GM18868 (cell line): ENCODE data around the gene BPGM.
"Not testable (repeated sequence)": the region's sequence is repeated elsewhere in the genome, so short reads cannot be mapped to it uniquely, and the experiment has no call there.

Experiments
- ATAC-seq: cut with Tn5 transposase; IDR thresholded peaks from one replicate; pipeline ENCODE4 v1.9.1; 2021; ENCODE audit warnings: mild to moderate bottlenecking, moderate library complexity; ENCODE audit not compliant: unreplicated experiment

Gene BPGM

GRCh38 chr7:134662166-134662870, 15.7 kb downstream of the BPGM start:
- no peak for ATAC-seq

- ATAC-seq, result no peak
These were observed 16.2 kb downstream of the BPGM start for GRCh38 chr7:134662871-134663205.

- ATAC-seq, result not testable (repeated sequence)
These were observed 18.4 kb downstream of the BPGM start for GRCh38 chr7:134665045-134665444.

GRCh38 chr7:134667899-134668298, 21.2 kb downstream of the BPGM start:
- no peak for ATAC-seq

DNA sequence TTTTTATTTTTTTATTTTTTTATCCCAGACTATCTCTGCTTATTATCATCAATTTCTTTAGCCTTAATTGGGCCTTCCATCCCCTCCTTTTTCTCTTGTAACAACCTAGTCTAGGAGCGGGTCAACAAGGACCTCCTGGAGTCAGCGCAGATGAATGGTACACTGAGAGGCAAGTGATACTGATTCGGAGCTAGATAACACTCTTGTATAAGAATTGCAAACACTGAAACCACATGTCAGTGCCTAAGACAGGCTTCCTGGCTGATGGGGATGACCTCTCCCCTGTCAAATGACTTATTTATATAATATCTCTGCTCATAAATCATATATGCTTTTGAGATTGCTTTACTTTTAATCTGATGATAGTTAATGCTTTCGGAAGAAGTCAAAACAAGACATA, 22.7 kb downstream of the BPGM start:
- ATAC-seq, result no peak

DNA sequence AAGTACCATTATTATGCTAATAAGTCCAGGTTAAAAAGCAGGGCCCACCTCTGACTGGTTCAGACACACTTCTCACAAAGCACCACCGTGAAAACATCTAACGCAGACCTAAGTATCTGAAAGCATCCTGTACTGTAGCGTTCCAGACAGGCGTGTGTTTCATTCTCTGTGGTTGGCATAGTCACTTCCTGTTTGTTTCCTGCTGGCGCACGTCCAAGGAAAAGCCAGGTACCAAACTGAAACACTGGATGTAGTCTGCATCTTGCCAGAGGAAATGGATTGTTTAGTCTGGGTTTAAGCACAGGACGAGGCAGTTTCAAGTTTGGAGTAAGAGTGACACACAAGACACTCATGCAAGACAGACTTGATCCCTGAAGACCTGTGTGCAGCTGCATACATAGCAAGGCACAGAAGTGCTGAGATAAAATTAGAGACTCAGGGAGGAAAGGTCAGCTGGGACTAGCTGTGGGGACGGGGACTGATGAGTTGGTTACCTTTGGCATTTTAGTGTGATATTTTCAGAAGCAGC, 23.3 kb downstream of the BPGM start:
- peak; percentile 85 for ATAC-seq

DNA sequence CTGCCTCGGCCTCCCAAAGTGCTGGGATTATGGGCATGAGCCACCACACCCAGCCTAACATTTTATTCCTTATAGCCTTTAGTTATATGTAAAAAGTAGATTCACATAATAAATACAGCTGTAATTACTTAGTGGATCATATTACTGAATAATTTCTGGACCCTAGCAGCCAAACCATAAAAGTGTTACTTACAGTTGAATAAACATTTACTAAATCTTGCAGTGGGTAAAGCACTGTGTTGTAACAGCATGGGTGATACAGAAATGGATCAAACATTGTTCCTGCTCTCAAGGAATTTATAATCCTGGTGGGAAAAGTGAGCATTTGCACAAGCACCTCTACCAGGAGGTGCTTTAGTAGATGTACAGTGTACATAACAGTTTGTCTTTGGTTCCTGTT, 25.0 kb downstream of the BPGM start:
- no peak for ATAC-seq

DNA sequence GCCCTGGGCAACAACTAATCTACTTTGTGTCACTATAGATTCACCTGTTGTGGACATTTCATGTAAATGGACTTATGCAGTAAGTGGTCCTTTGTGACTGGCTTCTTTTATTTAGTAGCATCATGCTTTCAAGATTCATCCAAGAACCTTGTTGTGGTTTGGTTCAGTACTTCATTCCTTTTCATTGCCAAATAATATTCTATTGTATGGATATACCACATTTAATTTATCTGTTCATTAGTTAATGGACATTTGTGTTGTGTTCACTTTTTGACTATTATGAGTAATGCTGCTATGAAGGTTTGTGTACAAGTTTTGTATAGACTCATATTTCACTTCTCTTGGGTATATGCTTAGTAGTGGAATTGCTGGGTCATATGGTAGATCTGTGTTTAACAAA, 27.8 kb downstream of the BPGM start:
- no peak for ATAC-seq

- ATAC-seq, result no peak
These were observed 30.1 kb downstream of the BPGM start for GRCh38 chr7:134676743-134677142.

DNA sequence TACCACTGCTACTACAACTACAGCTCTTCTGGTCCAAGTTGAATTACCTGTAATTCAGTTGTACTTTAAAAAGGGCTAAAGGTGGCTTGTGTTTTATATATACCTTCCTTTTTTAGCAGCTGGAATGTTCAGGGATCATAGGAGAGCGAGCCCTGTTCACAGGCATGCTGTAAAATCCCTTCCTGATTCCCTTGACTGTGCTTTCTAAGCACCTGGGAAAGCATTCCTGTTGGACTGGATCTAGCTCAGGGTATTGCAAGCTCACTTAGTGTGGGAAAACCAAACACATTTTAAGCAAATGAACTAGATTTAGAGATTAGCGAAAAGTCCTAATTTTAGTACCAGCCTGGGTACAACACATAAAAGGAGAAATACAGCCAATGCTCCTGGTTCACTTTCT, 31.5 kb downstream of the BPGM start:
- ATAC-seq, result no peak

DNA sequence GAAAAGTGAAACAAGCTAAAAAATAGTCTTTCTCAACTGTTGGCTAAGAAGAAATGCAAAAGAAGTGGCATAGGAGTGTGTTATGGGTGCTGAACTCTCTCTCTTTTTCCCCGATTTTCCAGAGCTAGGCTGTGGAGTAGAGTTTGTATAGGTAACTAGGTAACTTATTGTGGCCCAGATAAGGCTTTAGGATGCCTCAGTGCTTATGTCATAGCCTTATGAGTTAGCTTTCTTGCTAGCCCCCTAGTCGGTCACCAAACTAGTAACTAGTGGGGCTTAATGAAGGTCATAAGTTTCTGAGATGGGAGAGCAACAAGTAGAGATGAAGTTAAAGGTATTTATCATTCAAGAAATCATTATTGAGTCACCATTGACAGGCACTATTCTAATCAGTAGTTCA, 32.4 kb downstream of the BPGM start:
- no peak for ATAC-seq

DNA sequence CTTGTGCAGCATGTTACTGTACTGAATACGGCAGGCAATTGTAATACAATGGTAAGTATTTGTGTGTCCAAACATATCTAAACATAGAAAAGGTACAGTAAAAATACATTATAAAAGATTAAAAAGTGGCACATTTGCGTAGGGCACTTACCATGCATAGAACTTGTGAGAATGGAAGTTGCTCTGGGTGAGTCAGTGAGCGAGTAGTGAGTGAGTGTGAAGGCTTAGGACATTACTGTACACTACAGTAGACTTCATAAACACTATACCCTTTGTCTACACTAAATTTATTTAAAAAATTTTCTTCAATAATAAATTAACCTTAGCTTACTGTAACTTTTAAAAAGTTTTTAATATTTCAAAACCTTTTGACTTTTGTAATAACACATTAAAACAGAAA, 37.5 kb downstream of the BPGM start:
- no peak for ATAC-seq

DNA sequence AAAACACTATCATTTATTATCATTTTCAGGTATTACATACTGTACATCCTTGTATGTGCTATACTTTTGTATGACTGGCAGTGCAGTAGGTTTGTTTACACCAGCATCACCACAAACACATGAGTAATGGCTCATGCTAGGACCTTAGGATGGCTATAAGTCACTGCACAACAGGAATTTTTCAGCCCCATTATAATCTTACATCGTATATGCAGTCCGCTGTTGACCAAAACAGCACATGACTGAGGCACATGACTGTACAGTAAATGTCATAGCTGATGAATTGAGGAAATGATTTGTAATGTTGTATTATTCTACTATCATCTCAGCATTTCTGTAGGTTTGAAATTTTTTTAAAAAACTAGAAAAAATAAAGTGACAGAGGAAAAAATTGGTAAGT, 38.6 kb downstream of the BPGM start:
- ATAC-seq, result no peak

DNA sequence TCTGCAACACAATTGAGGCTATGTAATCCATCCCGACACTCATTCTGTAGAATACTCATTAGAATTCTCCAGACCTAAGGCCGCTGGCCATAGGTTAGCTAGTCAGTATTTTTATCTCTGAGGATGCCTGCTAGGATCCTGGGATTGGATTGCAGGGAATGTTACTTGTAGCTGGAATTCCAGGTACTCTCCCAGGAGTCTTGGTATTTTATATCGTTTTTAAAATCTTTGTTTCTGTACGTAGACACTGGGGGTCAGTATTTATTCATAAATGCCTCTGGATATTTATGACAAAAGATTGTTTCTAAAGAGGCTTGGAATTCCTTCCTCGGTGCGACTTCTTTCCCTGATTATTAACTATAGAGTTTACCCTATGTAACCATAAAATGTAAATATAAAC, 40.1 kb downstream of the BPGM start:
- ATAC-seq, result no peak

DNA sequence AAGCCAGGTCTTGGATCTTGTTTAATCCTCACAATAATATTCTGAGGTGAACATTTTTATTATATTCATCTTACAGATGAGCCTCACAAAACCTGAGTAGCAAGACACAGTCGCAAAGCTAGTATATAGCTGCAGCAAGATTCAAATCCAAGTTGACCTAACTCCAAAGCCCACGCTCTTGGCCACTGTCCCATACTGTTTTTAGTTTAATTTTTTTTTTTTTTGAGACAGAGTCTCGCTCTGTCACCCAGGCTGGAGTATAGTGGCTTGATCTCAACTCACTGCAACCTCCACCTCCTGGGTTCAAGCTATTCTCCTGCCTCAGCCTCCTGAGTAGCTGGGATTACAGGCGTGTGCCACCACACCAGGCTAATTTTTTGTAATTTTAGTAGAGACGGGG, 42.9 kb downstream of the BPGM start:
- not testable (repeated sequence) for ATAC-seq

DNA sequence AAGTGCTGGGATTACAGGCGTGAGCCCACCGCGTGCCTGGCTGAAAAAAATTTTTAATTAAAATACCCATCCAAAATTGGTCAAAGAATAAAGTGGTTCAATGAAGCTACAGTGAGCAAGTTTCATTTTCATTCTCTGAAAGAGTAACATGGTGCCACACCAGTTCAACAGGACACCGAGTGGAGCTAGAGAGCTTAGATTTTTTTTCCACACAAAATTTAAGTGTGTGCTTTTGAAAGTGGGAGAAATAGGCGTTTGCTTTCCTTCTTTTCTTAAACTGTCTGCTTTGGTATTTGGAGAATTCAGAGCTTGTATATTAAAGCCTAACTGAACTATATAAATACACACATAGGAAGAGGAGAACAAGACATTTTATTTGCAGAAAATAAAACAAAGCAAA, 43.4 kb downstream of the BPGM start:
- ATAC-seq, result no peak

DNA sequence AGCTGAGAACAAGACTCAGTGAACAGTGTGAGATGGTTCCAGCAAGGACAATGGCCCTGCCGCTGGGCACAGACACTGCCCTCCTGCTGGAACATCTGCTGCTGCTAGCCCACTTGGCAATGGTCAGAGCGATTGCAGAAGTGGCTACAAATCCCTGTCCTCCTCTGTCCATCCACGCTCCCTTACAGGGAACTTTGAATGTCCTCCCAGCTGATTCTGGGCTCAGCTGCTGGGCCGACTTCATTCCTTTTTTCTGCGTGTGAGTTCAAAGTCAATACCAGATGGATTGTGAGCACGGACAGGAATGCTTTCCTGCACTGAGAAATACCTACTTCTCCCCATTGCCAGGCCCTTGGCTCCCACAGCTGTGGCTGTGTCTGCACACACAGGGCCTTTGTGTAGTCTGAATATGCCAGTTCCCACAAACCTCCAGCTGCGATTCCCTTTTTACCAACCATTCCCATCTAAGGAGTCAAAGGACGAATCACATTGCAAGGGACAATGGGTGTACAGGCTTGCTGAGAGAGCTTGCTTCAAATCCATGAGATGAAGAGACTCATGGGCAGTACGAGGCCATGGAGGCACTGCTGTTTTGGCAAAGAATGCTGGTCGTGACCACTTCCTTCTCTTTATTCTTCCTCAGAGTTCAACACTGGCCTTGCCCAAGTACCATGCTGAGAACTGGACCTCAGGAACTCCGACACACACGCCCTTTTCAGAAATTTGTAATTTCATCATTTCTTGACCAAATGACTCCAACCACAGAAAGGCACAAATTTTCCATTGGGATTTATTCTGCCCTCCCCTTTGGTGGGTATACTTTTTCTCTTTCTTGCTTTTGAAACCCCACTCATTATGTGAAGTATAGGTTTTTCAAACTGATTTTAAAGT, 44.2 kb downstream of the BPGM start:
- ATAC-seq, result no peak

- ATAC-seq, result no peak
These were observed 45.1 kb downstream of the BPGM start for GRCh38 chr7:134691546-134692343.

DNA sequence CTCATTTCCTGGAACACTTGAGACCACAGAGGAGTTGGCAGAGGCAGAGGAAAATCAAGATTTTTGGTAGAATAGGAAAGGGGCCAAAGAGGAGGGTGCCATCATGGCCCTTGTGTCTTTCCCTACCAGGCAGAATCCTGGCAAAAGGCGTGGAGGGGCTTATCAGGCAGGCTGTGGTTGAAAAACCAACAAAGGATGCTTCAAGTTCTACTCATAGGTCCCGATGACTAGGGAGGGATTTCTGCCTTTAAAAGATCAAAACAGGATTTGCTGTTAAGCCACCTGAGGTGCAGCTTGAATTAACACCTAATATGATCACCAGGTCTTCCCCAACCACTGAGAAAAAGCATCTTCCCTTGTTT, 45.7 kb downstream of the BPGM start:
- no peak for ATAC-seq

DNA sequence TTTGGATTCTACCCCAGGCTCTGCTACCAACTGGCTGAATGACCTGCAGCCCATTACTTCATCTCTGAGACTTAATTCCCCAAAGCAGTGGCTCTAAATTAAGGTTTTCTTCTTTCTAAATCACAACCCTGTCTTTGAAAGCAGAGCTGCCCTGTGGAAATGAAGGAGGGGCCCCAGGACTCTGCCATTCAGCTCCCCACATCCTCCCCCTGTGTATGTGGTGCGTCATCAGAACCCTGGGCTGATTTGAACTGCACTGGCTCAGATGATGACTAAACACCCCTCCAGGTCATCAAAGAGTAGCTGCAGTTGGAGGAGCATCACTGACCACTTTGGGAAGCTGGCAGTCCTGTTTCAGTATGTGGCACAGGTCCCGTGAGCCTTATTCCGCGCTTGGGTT, 46.6 kb downstream of the BPGM start:
- ATAC-seq, result no peak

- no peak for ATAC-seq
These were observed 47.6 kb downstream of the BPGM start for GRCh38 chr7:134694299-134694698.

- ATAC-seq, result no peak
These were observed 48.1 kb downstream of the BPGM start for GRCh38 chr7:134694767-134695166.
